ENCODE data around the gene VEPH1.
"Not testable (repeated sequence)": the region's sequence is repeated elsewhere in the genome, so short reads cannot be mapped to it uniquely, and the experiment has no call there.

Gene VEPH1

GRCh38 chr3:157381606-157382005 lies 121.6 kb downstream of the VEPH1 start:
- no peak for DNase-seq

GRCh38 chr3:157379525-157380140 lies 123.6 kb downstream of the VEPH1 start:
- DNase-seq = no peak

- DNase-seq = no peak
Observed at GRCh38 chr3:157376603-157377300, 126.5 kb downstream of the VEPH1 start.

- DNase-seq = no peak
Observed at GRCh38 chr3:157375342-157375986, 127.8 kb downstream of the VEPH1 start.

- DNase-seq = no peak
Observed at GRCh38 chr3:157374933-157375332, 128.3 kb downstream of the VEPH1 start.

GRCh38 chr3:157373783-157374182 lies 129.4 kb downstream of the VEPH1 start:
- no peak for DNase-seq

- no peak for DNase-seq
Observed at GRCh38 chr3:157370867-157371266, 132.3 kb downstream of the VEPH1 start.

- no peak for DNase-seq
Observed at GRCh38 chr3:157369727-157370421, 133.3 kb downstream of the VEPH1 start.

- DNase-seq = no peak
Observed at GRCh38 chr3:157368171-157368570, 135.0 kb downstream of the VEPH1 start.

- no peak for DNase-seq
Observed at GRCh38 chr3:157363393-157363792, 139.8 kb downstream of the VEPH1 start.

GRCh38 chr3:157362348-157362747 lies 140.9 kb downstream of the VEPH1 start:
- DNase-seq = no peak

GRCh38 chr3:157360044-157360443 lies 143.2 kb downstream of the VEPH1 start:
- no peak for DNase-seq

- DNase-seq = no peak
Observed at GRCh38 chr3:157356541-157356940, 146.7 kb downstream of the VEPH1 start.

GRCh38 chr3:157355276-157355675 lies 147.9 kb downstream of the VEPH1 start:
- no peak for DNase-seq

- no peak for DNase-seq
Observed at GRCh38 chr3:157354722-157355121, 148.5 kb downstream of the VEPH1 start.

GRCh38 chr3:157354254-157354653 lies 149.0 kb downstream of the VEPH1 start:
- no peak for DNase-seq

- DNase-seq = no peak
Observed at GRCh38 chr3:157353652-157354051, 149.6 kb downstream of the VEPH1 start.

- no peak for DNase-seq
Observed at GRCh38 chr3:157351981-157352380, 151.2 kb downstream of the VEPH1 start.

- DNase-seq = not testable (repeated sequence)
Observed at GRCh38 chr3:157350651-157351050, 152.6 kb downstream of the VEPH1 start.

GRCh38 chr3:157348304-157349075 lies 154.7 kb downstream of the VEPH1 start:
- DNase-seq = not testable (repeated sequence)

GRCh38 chr3:157347577-157348303 lies 155.5 kb downstream of the VEPH1 start:
- no peak for DNase-seq

All from NK-92 treated with Interleukin-12 subunit alpha and Interleukin-12 subunit beta, amount 100 ng/mL, for 24 hours (cell line).